HG03175 (cell line): ENCODE data around the gene CCL1.

Source experiments
- ATAC-seq: cut with Tn5 transposase; IDR thresholded peaks from one replicate; pipeline ENCODE4 v1.9.1; 2021; ENCODE audit warnings: mild to moderate bottlenecking, moderate library complexity; ENCODE audit not compliant: unreplicated experiment

CCL1 gene, protein sequence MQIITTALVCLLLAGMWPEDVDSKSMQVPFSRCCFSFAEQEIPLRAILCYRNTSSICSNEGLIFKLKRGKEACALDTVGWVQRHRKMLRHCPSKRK

DNA sequence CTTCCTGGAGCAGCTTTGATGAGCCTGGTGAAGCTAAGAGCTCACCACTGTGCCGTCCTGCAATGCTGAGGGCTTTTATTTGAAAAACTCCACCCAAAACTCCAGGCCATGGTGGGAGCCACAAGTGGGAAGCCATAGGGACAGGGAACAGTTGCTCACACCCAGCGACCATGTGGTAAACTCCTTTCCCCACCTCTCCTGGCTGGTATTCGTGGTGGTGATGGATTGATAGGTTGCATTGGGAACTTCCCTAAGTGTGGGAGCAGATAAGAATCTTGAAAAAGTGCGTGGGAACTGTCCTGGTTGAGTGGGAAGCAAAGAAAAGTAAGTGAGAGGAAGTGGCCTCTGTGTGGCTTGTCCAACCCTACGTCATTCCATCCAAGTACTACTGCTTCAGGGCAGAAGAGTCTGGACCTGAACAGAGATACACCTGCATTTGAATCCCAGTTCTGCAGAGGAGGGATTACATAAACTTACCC is at the start of gene CCL1:
CCL1 (minus strand) TSS at position 51 of the 479 bp plus-strand sequence. CDS start 72 bp downstream, outside the sequence.
- no peak for ATAC-seq

DNA sequence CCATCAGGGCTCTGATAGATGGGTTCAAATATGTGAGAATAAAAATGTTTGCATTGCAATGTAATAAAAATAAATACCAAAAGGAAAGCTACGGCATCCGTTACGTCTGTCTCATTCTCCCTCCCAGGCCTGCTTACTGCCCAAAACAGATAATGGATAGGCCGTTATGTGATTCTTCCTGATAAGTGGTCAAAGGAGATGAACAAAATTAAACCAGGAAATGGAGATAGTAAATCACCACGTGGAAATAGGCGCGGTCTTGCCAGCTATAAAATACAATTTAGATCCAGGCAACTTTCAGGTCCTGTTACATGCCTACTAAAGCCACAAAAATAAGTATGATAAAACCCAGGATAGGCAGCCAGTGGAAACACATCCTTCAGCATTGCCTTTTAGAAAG is 49.5 kb upstream of the CCL1 start:
- ATAC-seq, result no peak

DNA sequence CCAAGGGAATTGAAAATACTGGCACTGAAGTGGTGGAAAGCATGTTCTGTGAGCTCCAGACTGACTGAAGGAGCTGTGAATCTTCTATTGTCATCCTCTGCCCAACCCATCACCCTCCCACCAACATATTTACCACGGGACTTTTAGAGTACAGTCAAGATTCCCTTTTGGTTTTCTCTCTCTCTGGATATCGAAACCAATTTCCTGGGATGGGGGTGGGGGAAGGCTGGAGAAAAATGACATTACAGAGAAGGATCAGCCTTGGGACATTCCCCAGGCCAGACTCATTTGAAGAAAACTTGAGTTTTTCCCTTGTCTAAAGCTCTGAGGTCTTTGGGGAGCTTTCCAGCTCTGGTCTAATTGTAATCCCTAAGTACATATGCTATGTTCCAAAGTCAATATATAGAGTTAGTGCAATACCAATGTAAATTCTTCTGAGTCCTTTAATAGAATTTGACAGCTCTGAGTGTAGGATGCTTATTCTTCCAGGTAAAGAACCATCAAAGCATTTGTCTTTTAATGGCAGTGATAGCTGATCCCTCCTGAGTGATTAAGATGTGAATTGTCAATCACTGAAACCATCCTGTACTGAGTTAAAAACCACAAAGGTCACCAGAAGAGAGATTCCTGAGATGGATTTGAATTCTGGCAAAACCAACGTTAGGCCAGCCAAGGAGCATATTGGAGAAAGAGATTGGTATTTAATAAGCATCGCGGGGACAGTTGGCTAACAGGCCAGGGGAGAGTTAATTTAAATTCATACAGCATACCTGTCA is 48.8 kb upstream of the CCL1 start:
- no peak for ATAC-seq

DNA sequence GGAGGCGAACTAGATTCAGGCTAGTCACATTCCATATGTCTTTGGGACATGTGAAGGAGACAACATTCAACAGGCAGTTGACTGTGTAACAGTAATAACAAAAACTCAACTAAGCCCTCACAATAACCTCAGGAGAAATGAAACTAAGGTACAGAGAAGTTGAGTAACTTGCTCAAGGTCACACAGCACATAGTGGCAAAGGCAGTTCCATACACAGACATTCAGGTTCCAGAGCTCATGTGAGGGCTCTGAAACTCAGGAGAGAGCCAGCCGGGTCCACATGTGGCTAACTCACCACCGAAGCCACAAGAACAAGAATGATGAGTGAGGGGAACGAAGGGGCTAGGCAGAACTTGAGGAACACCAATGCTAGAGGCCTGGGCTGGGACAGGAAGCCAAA is 46.3 kb upstream of the CCL1 start:
- ATAC-seq, result no peak

DNA sequence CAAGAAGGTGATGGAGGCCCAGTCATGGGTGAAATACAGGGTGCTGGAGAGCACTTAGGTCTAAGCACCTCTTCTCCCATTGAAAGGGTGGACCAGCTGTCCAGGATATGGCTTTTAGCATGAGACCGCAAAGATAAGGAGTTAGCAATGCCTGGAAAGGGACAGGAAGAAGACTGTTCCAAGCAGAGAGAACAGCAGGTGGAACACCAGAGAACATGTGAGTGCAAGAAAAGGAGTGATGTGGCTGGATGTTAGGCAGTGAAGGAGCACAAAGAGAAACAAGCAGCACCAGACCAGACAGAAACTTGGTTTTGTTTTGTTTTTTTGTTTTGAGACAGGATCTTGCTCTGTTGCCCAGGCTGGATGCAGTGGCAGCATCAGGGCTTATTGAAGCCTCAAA is 45.4 kb upstream of the CCL1 start:
- ATAC-seq, result no peak

DNA sequence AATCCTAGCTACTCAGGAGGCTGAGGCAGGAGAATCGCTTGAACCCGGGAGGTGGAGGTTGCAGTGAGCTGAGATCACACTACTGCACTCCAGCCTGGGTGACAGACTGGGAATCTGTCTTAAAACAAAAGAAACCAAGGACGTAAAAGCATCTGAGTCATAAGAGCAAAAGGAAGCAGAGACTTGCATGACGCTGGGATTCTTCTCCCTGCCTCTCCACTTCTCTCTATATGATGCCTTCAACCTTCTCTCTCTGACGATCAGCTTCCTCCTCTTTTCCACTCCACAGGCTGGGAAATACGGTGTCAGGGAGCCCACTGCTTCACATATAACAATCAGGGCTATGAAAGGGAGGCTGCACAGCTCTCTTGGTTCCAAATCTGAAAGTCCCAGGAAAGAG is 43.2 kb upstream of the CCL1 start:
- ATAC-seq, result no peak

DNA sequence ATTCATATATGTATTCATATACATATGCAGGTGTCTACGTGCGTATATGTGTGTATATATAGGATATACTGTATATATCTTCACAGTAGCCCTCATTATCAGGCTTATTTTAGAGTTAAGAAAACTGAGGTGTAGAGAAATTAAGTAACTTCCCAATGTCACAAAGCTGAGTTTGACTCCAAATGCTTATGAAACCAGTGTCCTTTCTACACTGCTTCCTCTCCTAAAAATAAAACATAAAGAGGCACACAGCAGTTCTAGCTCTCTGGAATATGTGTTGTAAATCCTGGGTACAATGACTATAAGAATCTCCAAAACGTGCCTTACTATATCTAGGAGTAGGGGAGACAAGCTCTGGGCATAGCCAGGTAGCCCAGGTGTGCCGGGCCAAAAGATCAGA is 40.0 kb upstream of the CCL1 start:
- no peak for ATAC-seq

DNA sequence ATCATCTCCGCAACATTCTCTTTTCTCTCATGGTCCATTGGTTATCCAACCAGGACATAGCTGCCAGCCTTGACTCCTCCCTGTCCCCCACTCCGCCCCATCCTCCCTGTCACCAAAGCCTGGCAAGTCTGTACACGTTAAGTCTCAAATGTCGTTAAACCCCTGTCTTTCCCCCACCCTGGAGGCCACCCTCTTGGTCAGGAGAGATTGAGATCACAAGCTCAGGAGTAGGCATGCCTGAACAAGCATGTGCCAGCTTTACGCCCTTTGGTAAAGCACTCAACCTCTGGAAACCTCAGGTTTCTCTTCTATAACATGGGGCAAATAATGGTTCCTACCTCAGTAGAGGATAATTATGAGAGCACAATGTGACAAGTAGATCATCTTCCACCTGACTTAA is 38.1 kb upstream of the CCL1 start:
- no peak for ATAC-seq

DNA sequence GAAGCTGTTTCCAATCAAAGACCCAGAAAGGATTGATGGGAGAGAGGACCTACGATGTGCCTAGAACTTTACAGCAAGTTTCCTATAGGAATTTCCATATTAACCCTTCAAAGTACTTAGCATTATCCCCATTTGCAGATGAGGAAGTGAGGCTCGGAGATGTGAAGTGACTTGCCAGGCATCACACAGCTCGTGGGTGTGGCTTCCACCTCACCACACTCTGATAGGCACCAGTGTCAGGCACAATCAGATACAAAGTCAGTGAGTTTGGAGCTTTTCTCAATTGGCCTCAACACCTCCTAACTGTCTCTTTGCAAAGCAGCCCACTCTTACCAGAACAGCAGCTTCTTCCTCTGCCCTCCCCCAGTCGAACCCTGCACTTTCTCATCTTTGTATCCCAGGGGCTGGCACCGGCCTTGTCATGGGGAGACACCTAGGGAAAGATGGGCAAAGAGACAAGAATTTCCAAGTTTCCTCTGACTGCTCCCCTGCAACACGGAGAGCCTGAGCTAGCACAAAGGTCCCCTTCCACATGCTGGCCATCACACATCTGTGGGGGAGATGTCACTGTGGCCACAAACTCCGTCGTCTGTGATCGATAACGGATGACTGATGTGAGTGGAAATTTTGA is 37.4 kb upstream of the CCL1 start:
- ATAC-seq, result no peak

DNA sequence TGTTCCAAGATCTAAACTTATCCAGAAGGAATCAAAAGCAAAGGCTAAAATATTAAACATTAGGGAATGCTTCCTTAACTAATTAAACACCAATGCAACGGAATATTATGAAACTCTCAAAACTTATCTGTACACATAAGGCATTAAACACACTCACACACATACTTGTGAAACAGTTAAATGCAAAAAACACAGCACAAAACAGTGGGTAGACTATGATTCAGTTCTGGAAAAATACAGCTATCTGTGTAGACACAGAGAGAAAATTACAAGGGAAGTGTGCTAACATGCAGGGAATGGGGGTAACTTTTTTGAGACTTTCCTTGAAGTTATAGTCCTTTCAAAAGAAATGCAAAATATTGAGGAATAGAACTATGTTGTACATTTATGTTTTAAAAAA is 36.7 kb upstream of the CCL1 start:
- no peak for ATAC-seq

DNA sequence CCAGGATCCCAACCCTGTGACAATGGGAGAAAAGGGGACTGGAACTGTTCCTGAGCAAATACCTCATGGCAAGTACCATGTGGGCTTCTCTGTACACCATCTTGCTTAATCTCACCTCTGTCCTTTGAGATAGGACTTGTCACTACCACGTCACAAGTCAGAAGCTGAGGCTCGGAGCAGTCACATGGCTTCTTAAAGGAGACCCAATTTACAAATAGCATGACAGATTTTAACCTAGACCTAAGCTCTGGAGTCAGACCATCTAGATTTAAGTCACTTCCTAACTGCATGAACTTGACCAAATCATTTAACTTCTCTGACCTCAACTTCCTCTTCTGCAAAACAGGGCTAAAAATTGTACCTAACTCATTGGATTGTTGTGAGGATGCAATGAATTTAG is 36.0 kb upstream of the CCL1 start:
- no peak for ATAC-seq

DNA sequence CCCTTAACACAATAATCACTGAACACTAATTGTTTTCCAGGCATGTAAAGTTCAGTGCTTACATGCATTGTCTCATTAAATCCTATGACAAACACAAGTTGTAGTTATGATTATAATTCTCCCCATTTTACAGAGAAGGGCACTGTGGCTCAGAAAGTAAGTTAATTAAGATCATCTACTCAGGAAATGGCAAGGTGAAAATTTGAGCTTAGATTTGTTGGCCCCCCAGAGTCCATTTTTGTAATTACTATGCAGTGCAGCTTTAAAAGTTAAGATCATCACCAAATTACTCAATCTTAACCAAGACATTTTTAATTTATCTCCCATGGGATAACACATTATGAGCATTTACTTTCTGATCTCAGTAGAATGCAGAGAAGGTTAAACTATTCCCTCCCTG is 34.2 kb upstream of the CCL1 start:
- no peak for ATAC-seq

DNA sequence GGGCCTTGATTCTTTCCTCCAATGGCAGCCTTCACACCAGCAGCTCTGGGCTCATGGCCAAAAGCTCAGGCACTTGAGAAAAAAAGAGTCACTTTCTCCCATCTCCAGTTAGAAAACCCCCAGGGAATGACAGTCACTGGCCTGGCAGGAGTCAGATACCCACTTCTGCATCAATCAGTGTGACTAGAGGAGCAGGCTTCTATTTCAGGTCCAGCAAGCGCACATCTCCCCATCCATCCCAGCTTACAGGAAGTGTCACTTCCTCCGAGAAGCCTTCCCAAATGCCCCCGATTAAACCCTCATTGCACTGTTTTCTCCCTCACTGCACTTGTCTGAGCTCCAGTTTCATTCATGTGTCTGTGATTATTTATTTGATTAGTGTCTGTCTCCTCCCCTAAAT is 30.4 kb upstream of the CCL1 start:
- no peak for ATAC-seq

DNA sequence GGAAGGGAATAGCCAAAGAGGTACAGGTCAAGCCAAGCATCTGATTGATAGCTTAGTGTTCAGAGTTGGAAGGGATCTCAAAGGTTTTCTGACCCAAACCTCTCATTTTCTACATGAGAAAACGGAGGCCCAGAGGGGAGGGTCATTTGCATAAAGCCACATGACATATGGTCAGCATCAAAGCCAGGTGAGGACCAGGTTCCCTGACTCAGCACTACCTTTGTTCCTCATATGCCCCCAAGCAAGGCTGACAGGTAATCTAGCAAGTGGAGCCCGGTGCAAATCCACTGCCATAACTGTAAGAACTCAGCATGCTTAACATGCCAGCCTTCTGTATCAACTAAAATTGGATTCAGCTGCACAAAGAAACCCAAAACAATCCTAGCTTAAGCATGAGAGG is 28.2 kb upstream of the CCL1 start:
- ATAC-seq, result no peak

DNA sequence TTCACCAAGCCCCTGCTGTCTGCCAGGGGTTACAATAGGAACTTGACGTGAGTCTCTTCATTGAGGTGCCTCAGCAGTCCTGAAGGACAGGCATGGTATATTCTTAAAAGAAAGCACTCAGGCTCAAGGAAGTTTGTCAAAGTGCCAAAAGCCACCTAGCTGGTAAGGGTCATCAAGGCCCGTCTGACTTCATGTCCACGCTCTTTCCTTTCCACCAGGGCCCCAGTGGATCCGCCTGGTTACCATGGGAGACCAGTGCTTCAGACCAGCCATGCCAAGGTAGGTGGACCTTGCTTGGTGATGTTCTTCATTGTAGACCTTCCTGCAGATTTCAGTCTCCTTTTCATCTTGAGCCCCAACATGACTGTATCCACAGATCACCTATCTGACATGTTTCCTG is 27.6 kb upstream of the CCL1 start:
- ATAC-seq, result no peak

DNA sequence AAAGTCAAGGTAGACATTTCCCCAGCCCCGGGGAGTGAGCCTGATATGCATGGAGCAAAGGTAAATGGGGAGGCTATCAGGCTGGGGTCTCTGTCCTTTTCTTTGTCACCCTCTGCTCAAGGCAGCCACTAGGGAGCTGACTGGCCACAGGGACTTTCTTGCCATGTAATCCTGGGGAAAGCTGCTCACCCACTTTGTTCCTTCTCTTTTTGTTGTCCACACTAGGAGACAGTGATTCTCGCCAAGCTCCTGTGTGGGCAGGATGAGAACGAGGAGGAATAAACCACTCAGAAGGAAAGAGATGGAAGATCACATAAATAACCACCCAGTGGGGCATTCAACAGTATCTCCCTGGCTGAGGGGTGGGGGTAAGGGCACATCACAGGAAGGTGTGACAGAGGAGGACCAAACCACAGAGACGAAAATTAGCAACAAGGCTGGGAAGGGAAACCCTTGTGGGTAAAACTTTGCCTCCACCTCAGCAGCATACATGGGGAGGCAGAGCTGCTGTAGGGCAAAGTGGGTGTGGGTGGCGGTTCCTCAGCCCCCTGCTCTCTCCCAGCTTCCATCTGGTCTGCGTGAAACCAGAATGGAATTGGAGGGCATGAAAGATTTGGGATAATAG is 26.2 kb upstream of the CCL1 start:
- no peak for ATAC-seq

DNA sequence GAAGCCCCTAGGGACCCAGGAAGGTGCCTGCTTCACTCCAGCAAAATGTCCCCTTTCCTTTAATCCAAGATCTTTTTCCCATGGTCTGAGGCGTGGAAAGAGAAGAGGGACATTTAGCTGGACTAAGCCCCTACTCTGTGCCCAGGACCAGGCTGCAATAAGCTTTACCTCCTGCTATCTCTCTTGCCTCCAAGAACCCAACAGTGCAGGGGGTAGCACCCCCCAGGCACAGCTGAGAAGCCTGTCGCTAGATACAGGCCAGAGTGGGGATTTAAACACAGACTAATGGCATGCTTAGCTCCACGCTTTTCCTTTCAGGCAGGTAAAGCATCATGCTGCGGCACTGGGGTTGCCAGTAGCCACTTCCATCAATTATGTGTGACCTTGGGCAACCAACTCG is 24.5 kb upstream of the CCL1 start:
- no peak for ATAC-seq

DNA sequence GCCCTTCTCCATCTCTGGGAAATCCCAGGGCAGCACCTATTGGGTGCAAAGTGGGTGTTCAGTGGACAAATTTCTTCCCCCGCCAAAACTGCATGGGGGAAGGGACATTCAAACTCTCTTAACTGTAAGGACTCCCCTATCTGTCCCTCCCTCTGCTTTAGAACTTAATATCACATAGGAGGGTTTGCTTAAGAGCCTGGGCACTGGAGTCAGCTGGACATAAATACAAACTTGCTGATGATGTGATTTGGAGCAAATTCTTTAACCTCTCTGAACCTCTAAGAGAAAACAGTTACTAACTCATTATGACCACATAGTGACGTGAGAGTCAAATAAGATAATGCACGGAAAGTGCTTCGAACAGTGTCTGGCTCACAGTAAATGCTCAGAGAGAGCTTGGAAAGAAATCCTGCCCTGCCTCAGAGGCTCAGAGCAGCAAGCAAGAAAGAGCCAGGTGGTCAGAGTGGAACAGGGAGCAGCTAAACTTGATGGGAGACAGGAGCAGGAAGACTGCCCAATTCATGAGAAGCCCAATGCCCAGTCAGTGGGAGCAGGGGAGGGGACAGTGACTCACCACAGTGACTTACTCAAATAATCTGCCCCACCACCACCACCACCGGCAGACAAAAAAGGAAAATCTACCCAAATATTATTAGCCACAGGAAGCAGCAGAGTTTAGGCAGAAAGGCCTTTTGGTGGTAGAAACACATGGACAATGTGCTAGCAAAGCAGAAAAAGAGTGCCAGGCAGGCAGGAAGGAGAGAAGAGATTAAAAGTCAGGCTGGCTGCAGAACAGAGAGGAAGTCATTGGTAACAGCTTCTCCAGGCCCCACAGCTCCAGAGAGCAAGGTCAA is 23.9 kb upstream of the CCL1 start:
- ATAC-seq, result no peak

DNA sequence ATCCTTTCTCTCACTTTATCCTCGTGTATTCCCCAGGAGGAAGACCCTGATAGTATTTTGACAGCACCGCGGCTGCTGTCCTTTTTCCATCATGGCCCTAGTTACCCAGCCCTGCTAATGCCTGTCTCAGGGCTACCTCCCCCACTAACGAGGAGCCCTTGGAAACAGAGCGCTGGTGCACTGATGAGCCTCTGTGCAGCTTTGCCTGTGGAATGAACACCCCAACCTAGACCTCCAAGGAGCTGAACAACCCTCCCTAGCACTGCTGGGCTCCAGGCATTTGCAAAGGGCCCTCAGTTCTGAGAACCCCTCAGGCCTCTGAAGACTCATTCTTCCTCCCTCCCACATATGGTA is 23.3 kb upstream of the CCL1 start:
- ATAC-seq, result no peak

DNA sequence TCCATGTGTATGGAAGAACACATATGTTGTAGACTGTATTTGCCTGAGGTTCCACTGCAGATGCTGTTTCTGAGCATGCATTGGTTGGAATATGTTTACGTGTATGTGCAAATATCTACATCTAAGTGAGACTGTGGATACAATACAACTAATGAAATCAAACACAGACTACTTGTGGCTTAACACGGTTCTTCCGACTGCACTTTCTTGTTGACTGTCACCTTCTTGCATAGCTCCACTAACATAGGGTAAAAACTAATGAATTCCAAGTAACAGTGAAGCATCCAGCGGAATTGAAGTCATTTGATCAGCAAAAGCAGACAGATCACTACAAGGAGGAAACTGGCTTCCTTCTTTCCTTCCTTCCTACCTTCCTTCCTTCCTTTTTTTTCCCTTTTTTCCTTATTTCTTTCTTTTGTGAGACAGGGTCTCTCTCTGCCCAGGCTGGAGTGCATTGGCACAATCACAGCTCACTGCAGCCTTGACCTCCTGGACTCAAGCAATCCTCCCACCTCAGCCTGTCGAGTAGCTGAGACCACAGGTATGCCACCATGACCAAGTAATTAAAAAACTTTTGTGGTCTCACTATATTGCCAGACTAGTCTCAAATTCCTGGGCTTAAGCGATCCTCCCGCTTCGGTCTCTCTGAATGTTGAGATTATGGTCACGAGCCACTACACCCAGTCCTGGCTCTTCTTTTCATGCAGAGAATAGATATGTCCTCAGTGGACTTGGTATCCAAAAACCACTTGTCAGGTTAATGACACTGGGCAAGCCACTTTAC is 22.0 kb upstream of the CCL1 start:
- no peak for ATAC-seq
